K562 (cell line): ENCODE measurements around the gene NAA10. TPM values are rescaled to one million over a fixed set of nuclear protein-coding genes. Genes with fewer than 3 reads are reported as not detected.
A peak's percentile ranks its signal among the peaks of the same experiment; 100 is the strongest.

ENCODE experiments used
- ATAC-seq: fragments of 200-7000 bp; cut with Tn5 transposase; 3 replicates; pipeline ENCODE4 v1.9.1; 2020; ENCODE audit warnings: moderate library complexity
- BruUV-seq: library from RNA; stranded (reverse); fragments of 400-500 nt; replicated peaks from 2 replicates; lab custom pipeline; 2021; lab: Mats Ljungman, UMichigan
- CTCF ChIA-PET: fragments of 300-600 bp; formaldehyde crosslinking; extraction: SDS; loops from one replicate; lab custom pipeline; 2021; ENCODE audit warnings: low intra/inter-chr PET ratio; lab: Yijun Ruan, JAX
- POLR2A ChIA-PET: fragments of 300-600, 350-650 bp; sonication (Branson Sonifier 250); formaldehyde crosslinking; extraction: SDS; loops from one replicate; lab custom pipeline; 2021; ENCODE audit warnings: antibody characterized with exemption, inconsistent platforms; lab: Yijun Ruan, JAX
- DNase-seq, 4 experiments: peaks; one replicate each; pipeline versions ENCODE4 v3.0.0 to v3.0.0-alpha.2; 2011 to 2018; ENCODE audit warnings: low spot score in 3 of 4, mixed read lengths in 3 of 4; ENCODE audit errors: extremely low read depth in 1 of 4
- FAIRE-seq: peaks from 2 replicates; lab custom pipeline; 2011; peaks lifted over from hg19 to GRCh38; lab: Jason Lieb, UNC
- H2AFZ ChIP-seq: 2 replicates; pipeline ENCODE4 v1.6.0; 2011; ENCODE audit warnings: low read depth, low read length, control low read depth, inconsistent platforms
- H3K27ac ChIP-seq: fragments of 200-600 bp; 3 replicates; pipeline ENCODE4 v1.8.0; 2011; ENCODE audit warnings: low read depth, mild to moderate bottlenecking, control low read depth, inconsistent platforms, low read length, moderate library complexity, mixed read lengths; ENCODE audit errors: extremely low read depth
- H3K27me3 ChIP-seq, 2 experiments: fragments of 300-600 bp in 1 of 2; 2 replicates in 1 of 2; 3 replicates in 1 of 2; pipeline versions ENCODE4 v1.6.0 to v1.8.0; 2011; ENCODE audit warnings: inconsistent platforms in 2 of 2, low read length in 2 of 2, mild to moderate bottlenecking in 1 of 2, mixed read lengths in 1 of 2, moderate library complexity in 1 of 2; ENCODE audit not compliant: control insufficient read depth in 2 of 2, insufficient read depth in 2 of 2
- H3K36me3 ChIP-seq: fragments of 300-600 bp; 3 replicates; pipeline ENCODE4 v1.8.0; 2011; ENCODE audit warnings: mild to moderate bottlenecking, low read length, inconsistent platforms; ENCODE audit not compliant: control insufficient read depth, insufficient read depth
- H3K4me1 ChIP-seq, 2 experiments: fragments of 200-600 bp in 1 of 2; replicated peaks in 1 of 2; 2 replicates in 1 of 2; 3 replicates in 1 of 2; pipeline versions ENCODE4 v1.5.1 to v1.8.0; 2011; ENCODE audit warnings: inconsistent platforms in 2 of 2, low read length in 2 of 2, mild to moderate bottlenecking in 1 of 2, mixed read lengths in 1 of 2, moderate library complexity in 1 of 2; ENCODE audit not compliant: control insufficient read depth in 2 of 2, insufficient read depth in 2 of 2
- H3K4me2 ChIP-seq: 2 replicates; pipeline ENCODE4 v1.6.1; 2011; ENCODE audit warnings: low read length, control low read depth, inconsistent platforms, mixed read lengths; ENCODE audit not compliant: insufficient read depth
- H3K4me3 ChIP-seq: fragments of 200-600 bp; sonication (generic), shearing (Covaris generic); 2 replicates; pipeline ENCODE4 v1.5.1; 2016; ENCODE audit warnings: control low read depth, inconsistent platforms
- H3K79me2 ChIP-seq: fragments of 200-600 bp; 3 replicates; pipeline ENCODE4 v1.8.0; 2011; ENCODE audit warnings: low read length, inconsistent platforms; ENCODE audit not compliant: control insufficient read depth, insufficient read depth
- H3K9ac ChIP-seq, 2 experiments: 2 replicates each; pipeline versions ENCODE4 v1.6.0 to v1.6.1; 2011; ENCODE audit warnings: low read depth in 2 of 2, low read length in 2 of 2, control low read depth in 1 of 2, inconsistent platforms in 1 of 2, mild to moderate bottlenecking in 1 of 2, mixed read lengths in 1 of 2; ENCODE audit not compliant: insufficient read depth in 1 of 2
- H3K9me1 ChIP-seq: one replicate; pipeline ENCODE4 v1.6.0; 2011; ENCODE audit warnings: inconsistent platforms, mild to moderate bottlenecking, low read length, moderate library complexity; ENCODE audit not compliant: control insufficient read depth, insufficient read depth
- H3K9me3 ChIP-seq: replicated peaks from 2 replicates; pipeline ENCODE4 v1.5.1; 2011; ENCODE audit warnings: low read depth, low read length, inconsistent platforms; ENCODE audit not compliant: control insufficient read depth, insufficient read depth
- H4K20me1 ChIP-seq: replicated peaks from 2 replicates; pipeline ENCODE4 v1.6.1; 2011; ENCODE audit warnings: low read length, inconsistent platforms, mixed read lengths; ENCODE audit not compliant: control insufficient read depth, insufficient read depth
- ARNT ChIP-seq, 2 experiments: fragments of 450-650 bp; IDR thresholded peaks; 2 replicates each; pipeline ENCODE4 v1.6.1; 2016; ENCODE audit warnings: mild to moderate bottlenecking in 1 of 2
- BDP1 ChIP-seq: IDR thresholded peaks from 3 replicates; pipeline ENCODE4 v1.6.1; 2011; ENCODE audit not compliant: insufficient read length, insufficient read depth
- NRF1 ChIP-seq, 2 experiments: fragments of 450-650 bp; IDR thresholded peaks in 1 of 2; conservative IDR thresholded peaks in 1 of 2; 2 replicates each; pipeline ENCODE4 v1.6.1; 2014; ENCODE audit warnings: mild to moderate bottlenecking in 2 of 2
- SIN3A ChIP-seq, 2 experiments: fragments of 150-350 bp in 1 of 2; IDR thresholded peaks; 2 replicates each; pipeline ENCODE4 v1.6.1; 2011 to 2016; ENCODE audit warnings: borderline replicate concordance in 2 of 2, low read depth in 2 of 2, low read length in 2 of 2, mild to moderate bottlenecking in 2 of 2, moderate library complexity in 2 of 2; ENCODE audit not compliant: control insufficient read depth in 1 of 2
- STAG1 ChIP-seq: sonication (generic); formaldehyde crosslinking; IDR thresholded peaks from 2 replicates; pipeline ENCODE4 v1.5.0; 2020; ENCODE audit warnings: missing genetic modification reagents, borderline replicate concordance
- TCF3 ChIP-seq: sonication (generic); formaldehyde crosslinking; IDR thresholded peaks from 2 replicates; pipeline ENCODE4 v1.4.0; 2020; ENCODE audit warnings: mild to moderate bottlenecking, missing genetic modification reagents
- TEAD1 ChIP-seq, 2 experiments: fragments of 450-650 bp in 1 of 2; sonication (generic) in 1 of 2; formaldehyde crosslinking; IDR thresholded peaks; 2 replicates each; pipeline versions ENCODE4 v1.4.0 to v1.8.0; 2020 to 2022; ENCODE audit warnings: mild to moderate bottlenecking in 2 of 2, missing genetic modification reagents in 1 of 2
- ZBTB7A ChIP-seq: IDR thresholded peaks from 2 replicates; pipeline ENCODE4 v1.6.1; 2011; ENCODE audit warnings: low read depth, mild to moderate bottlenecking, low read length, moderate library complexity, borderline replicate concordance; ENCODE audit not compliant: control insufficient read depth
- WGBS: fragments of 100-300 bp; shearing (Covaris generic); methylation state at CpG from one replicate; pipeline ENCODE4 v1.1.6; 2016; ENCODE audit warnings: low coverage, mixed read lengths; ENCODE audit not compliant: insufficient coverage; ENCODE audit errors: missing lambda C conversion rate; 5-methylcytosine and 5-hydroxymethylcytosine counted together
- in situ Hi-C: fragments of 300-500 bp; cut with MboI; formaldehyde crosslinking; loops from 4 replicates; pipeline ENCODE4 v1.15.0; 2018; ENCODE audit warnings: inconsistent platforms, mixed read lengths
- intact Hi-C: fragments of 100-400 bp; cut with micrococcal nuclease; formaldehyde crosslinking; loops from 2 replicates; pipeline ENCODE4 v1.14.2; 2022
- polyA plus RNA-seq, 8 experiments: library from polyadenylated mRNA; depleted of rRNA in 4 of 8; stranded (reverse) in 5 of 8; unstranded in 3 of 8; fragments of >200 nt; fragmentation: Nextera tagmentation in 2 of 8; fragmentation: Illumina TruSeq in 1 of 8; extraction: Ambion mirVana in 2 of 8; extraction: Trizol in 1 of 8; gene quantifications; 2 replicates each; pipeline versions ENCODE4 v1.2.1 to v1.2.3, GENCODE V29; 2011 to 2014; ENCODE audit warnings: inconsistent platforms in 1 of 8, missing spikeins in 1 of 8
- total RNA-seq, 7 experiments: library from RNA; depleted of rRNA in 6 of 7; stranded (reverse); fragments of >200 nt in 6 of 7; fragmentation: Illumina TruSeq in 2 of 7; extraction: Trizol in 2 of 7; gene quantifications; 2 replicates each; pipeline versions ENCODE4 v1.2.1 to v1.2.3, GENCODE V29; 2011 to 2021; ENCODE audit warnings: low replicate concordance in 1 of 7
- TF ChIP-seq, protein P1 (sequence below): sonication (generic); formaldehyde crosslinking; IDR thresholded peaks from 2 replicates; pipeline ENCODE4 v1.8.1; 2022; ENCODE audit warnings: missing genetic modification reagents

Gene NAA10
- total and polyA plus RNA-seq, 9 of the 15 experiments (the other 6 are each of a cell fraction or from before 2014, with no cell fraction given), result 11.1 to 250 (median 134) TPM

- no peak for TF ChIP-seq TEAD1 (CRISPR knock-in tag; IDR thresholded peaks at IDR 0.05)
- TF ChIP-seq TCF3 (CRISPR knock-in tag), result no peak
- TF ChIP-seq BDP1, result no peak
Measured at GRCh38 chrX:153970357-153971123, 35.7 kb upstream of the NAA10 start (continued).

GRCh38 chrX:153969904-153970356 lies 35.1 kb upstream of the NAA10 start:
- H3K27me3 ChIP-seq, result no peaks in the 10 kb centered on the region
- H3K79me2 ChIP-seq, result peaks cover 87% of the 10 kb centered on the region
- ChIA-PET CTCF (interaction anchor here (0.9 kb wide), 1 partner anchor 12 kb away, joined by 3 read pairs; no protein-coding TSS in a partner anchor), POLR2A (interaction anchor here (0.5 to 3.4 kb wide), 8 partner anchors 8 to 243 kb away, joined by 3 to 16 read pairs (median 4); no protein-coding TSS in a partner anchor)
- in situ Hi-C loops, result no loop called here
- BruUV-seq, result no TSS peak
- H3K4me2 ChIP-seq, result peak overlapping the region; percentile 86
- peak overlapping the region; percentile 84 for H3K4me3 ChIP-seq
- H2AFZ ChIP-seq, result no peak overlapping the region
- H3K9me1 ChIP-seq, result peaks cover 5% of the 10 kb centered on the region
- H3K27ac ChIP-seq, result peak overlapping the region; percentile 74
- TF ChIP-seq NRF1 (conservative IDR thresholded peaks at IDR 0.05 in 1 of 2, IDR thresholded peaks at IDR 0.05 in 1 of 2) (peak; percentile 69 to 73), SIN3A (IDR thresholded peaks at IDR 0.05; ENCODE audit: borderline replicate concordance in 2 of 2, control insufficient read depth in 1 of 2, low read depth in 2 of 2, low read length in 2 of 2) (peak in 1 of 2 experiments; percentile 51; a peak in 1 of 4 replicates), ZBTB7A (0 out of 2 replicates have a peak, but pooled peaks have one; percentile 7), STAG1 (CRISPR knock-in tag) (no peak), ARNT (IDR thresholded peaks at IDR 0.05) (peak in 1 of 2 experiments; percentile 53; a peak in 1 of 4 replicates)
- TF ChIP-seq, protein P1, sequence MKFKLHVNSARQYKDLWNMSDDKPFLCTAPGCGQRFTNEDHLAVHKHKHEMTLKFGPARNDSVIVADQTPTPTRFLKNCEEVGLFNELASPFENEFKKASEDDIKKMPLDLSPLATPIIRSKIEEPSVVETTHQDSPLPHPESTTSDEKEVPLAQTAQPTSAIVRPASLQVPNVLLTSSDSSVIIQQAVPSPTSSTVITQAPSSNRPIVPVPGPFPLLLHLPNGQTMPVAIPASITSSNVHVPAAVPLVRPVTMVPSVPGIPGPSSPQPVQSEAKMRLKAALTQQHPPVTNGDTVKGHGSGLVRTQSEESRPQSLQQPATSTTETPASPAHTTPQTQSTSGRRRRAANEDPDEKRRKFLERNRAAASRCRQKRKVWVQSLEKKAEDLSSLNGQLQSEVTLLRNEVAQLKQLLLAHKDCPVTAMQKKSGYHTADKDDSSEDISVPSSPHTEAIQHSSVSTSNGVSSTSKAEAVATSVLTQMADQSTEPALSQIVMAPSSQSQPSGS (CRISPR knock-in tag), result no peak
- FAIRE-seq, result peak; percentile 65
- peaks cover 46% of the 10 kb centered on the region for H4K20me1 ChIP-seq
- no peak for ATAC-seq
- intact Hi-C loops, result loop anchor here (2.0 kb wide), 1 partner anchor 51 kb away; no protein-coding TSS in a partner anchor
- H3K9ac ChIP-seq, result peak overlapping the region; percentile 77 to 96
- H3K9me3 ChIP-seq, result no peaks in the 10 kb centered on the region
- peaks cover 47% of the 10 kb centered on the region; the same call in 2 of the 3 replicates for H3K36me3 ChIP-seq
- WGBS, result 0% methylated on average over 3 of the region's 26 CpGs
- H3K4me1 ChIP-seq, result peaks cover 40 to 69% of the 10 kb centered on the region in 2 experiments
- peak in 2 of 4 experiments; percentile 30 to 63 for DNase-seq
